Brain microvascular endothelial cell (primary cell): Measurements from ENCODE around the gene GTSE1.
"Not testable (repeated sequence)": the region's sequence is repeated elsewhere in the genome, so short reads cannot be mapped to it uniquely, and the experiment has no call there.

Experiments
- DNase-seq: peaks from one replicate; pipeline ENCODE4 v3.0.0-alpha.2; 2020
- H3K27ac ChIP-seq: fragments of 250-450 bp; sonication (Bioruptor Pico); 2 replicates; pipeline ENCODE4 v1.5.1; 2020; ENCODE audit warnings: mild to moderate bottlenecking, moderate library complexity
- H3K27me3 ChIP-seq: fragments of 250-450 bp; sonication (Bioruptor Pico); replicated peaks from 2 replicates; pipeline ENCODE4 v1.5.1; 2020; ENCODE audit warnings: mild to moderate bottlenecking
- H3K36me3 ChIP-seq: fragments of 250-450 bp; sonication (Bioruptor Pico); replicated peaks from 2 replicates; pipeline ENCODE4 v1.5.1; 2020; ENCODE audit warnings: mild to moderate bottlenecking
- H3K4me3 ChIP-seq: 2 replicates; pipeline ENCODE4 v1.5.1; 2011; ENCODE audit warnings: low read depth, mild to moderate bottlenecking, control low read depth, low read length, moderate library complexity
- in situ Hi-C: cut with HindIII; loops from 2 replicates; pipeline ENCODE4 v1.10.0; 2017; ENCODE audit warnings: low sequenced_read_pairs, low pct_ligation_motif_present
- TF ChIP-seq, protein P1 (sequence below): IDR thresholded peaks from 2 replicates; pipeline ENCODE4 v1.5.1; 2011; ENCODE audit warnings: low read depth, mild to moderate bottlenecking, moderate library complexity, low read length, control low read depth, inconsistent platforms; ENCODE audit errors: missing control alignments

GTSE1 gene

GRCh38 chr22:46312056-46312455, 15.4 kb downstream of the GTSE1 start:
- Histone ChIP-seq H3K27me3 (no peaks in the 10 kb centered on the region), H3K4me3 (no peak overlapping the region), H3K27ac (no peak overlapping the region), H3K36me3 (no peaks in the 10 kb centered on the region)
- DNase-seq, result no peak
- in situ Hi-C loops, result loop anchor here (25.0 kb wide), 1 partner anchor 175 kb away; no protein-coding TSS in a partner anchor
- TF ChIP-seq, protein P1, sequence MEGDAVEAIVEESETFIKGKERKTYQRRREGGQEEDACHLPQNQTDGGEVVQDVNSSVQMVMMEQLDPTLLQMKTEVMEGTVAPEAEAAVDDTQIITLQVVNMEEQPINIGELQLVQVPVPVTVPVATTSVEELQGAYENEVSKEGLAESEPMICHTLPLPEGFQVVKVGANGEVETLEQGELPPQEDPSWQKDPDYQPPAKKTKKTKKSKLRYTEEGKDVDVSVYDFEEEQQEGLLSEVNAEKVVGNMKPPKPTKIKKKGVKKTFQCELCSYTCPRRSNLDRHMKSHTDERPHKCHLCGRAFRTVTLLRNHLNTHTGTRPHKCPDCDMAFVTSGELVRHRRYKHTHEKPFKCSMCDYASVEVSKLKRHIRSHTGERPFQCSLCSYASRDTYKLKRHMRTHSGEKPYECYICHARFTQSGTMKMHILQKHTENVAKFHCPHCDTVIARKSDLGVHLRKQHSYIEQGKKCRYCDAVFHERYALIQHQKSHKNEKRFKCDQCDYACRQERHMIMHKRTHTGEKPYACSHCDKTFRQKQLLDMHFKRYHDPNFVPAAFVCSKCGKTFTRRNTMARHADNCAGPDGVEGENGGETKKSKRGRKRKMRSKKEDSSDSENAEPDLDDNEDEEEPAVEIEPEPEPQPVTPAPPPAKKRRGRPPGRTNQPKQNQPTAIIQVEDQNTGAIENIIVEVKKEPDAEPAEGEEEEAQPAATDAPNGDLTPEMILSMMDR, result no peak

- not testable (repeated sequence) for H3K27me3 ChIP-seq, H3K36me3 ChIP-seq, H3K27ac ChIP-seq, H3K4me3 ChIP-seq, DNase-seq
- in situ Hi-C loops, result loop anchor here (25.0 kb wide), 1 partner anchor 176 kb away; no protein-coding TSS in a partner anchor
Observed at GRCh38 chr22:46312848-46313247, 16.2 kb downstream of the GTSE1 start.

GRCh38 chr22:46315976-46316375, 19.3 kb downstream of the GTSE1 start:
- no peak for DNase-seq
- TF ChIP-seq, protein P1, result no peak
- in situ Hi-C loops, result loop anchor here (25.0 kb wide), 1 partner anchor 179 kb away; no protein-coding TSS in a partner anchor
- no peaks in the 10 kb centered on the region for H3K27me3 ChIP-seq
- no peaks in the 10 kb centered on the region for H3K36me3 ChIP-seq
- no peak overlapping the region for H3K27ac ChIP-seq
- no peak overlapping the region for H3K4me3 ChIP-seq

DNA sequence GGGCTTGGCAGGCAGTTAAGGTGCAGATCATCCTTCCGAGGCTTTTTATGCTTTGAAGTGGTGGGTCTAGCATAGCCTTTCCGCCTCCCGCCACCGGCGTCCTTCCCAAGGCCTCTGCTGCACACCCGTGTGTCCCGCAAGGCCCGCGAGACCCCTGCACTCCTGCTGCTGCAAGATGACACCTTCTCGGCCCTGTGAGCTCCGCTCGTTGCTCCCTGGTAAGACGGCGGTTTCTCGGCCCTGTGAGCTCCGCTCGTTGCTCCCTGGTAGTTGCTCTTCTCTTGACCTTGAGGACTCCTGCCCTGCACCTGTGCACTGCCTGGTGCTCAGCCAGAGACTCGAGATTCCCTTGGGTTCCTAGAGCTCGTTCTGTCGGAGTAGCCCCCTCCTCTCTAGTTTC, 21.0 kb downstream of the GTSE1 start:
- no peaks in the 10 kb centered on the region for H3K36me3 ChIP-seq
- TF ChIP-seq, protein P1, result no peak
- no peak overlapping the region for H3K27ac ChIP-seq
- in situ Hi-C loops, result loop anchor here (25.0 kb wide), 1 partner anchor 180 kb away; no protein-coding TSS in a partner anchor
- DNase-seq, result no peak
- H3K27me3 ChIP-seq, result no peaks in the 10 kb centered on the region
- H3K4me3 ChIP-seq, result no peak overlapping the region

DNA sequence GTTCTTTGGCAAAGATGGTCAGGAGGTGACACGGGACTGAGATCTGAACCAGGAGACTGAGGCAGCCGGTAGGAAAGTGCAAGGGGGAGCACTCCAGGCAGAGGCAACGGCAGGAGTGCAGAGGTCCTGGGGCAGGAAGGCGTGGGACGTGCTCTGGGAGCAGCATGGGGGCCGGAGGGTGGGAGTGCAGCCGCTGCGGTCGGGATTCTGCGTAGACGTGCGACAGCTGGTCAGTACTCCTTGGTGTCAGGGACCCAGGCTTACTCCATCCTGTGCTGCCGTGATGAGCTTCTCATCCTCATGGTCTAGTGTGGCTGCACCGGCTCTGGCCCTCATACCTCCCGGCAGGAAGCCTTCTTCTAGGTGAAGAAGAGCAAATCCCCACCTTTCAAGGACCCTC, 21.9 kb downstream of the GTSE1 start:
- TF ChIP-seq, protein P1, result no peak
- DNase-seq, result no peak
- H3K4me3 ChIP-seq, result no peak overlapping the region
- H3K27ac ChIP-seq, result no peak overlapping the region
- H3K27me3 ChIP-seq, result no peaks in the 10 kb centered on the region
- no peaks in the 10 kb centered on the region for H3K36me3 ChIP-seq
- in situ Hi-C loops, result loop anchor here (25.0 kb wide), 1 partner anchor 181 kb away; no protein-coding TSS in a partner anchor

DNA sequence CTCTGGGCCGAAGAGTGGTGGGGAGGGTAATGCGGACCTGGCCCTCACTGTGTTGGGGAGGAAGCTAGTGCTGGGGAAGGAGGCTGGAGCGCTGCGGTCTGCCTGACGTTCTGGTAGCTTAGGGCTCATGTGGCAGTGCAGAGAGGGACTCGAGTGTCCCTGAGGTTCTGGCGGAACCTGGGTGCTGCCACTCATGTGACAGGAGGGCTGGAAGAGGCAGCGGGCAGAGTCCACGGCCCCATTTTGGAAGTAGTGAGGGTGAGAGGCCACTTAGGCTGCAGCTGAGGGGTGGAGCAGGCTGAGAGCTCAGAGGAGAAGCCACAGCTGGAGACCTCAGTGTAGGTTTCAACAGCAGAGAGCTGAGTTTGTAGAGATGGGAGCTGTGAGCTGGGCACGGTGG, 22.6 kb downstream of the GTSE1 start:
- H3K27ac ChIP-seq, result no peak overlapping the region
- no peak overlapping the region for H3K4me3 ChIP-seq
- H3K27me3 ChIP-seq, result no peaks in the 10 kb centered on the region
- no peak for DNase-seq
- TF ChIP-seq, protein P1, result no peak
- in situ Hi-C loops, result loop anchor here (25.0 kb wide), 1 partner anchor 182 kb away; no protein-coding TSS in a partner anchor
- no peaks in the 10 kb centered on the region for H3K36me3 ChIP-seq
